GM18508 (cell line): ENCODE results near the gene SMIM33.
A peak's percentile ranks its signal among the peaks of the same experiment; 100 is the strongest.
"Not testable (repeated sequence)": the region's sequence is repeated elsewhere in the genome, so short reads cannot be mapped to it uniquely, and the experiment has no call there.

Experiments
- ATAC-seq: cut with Tn5 transposase; IDR thresholded peaks from one replicate; pipeline ENCODE4 v1.9.1; 2021; ENCODE audit warnings: moderate number of reproducible peaks; ENCODE audit not compliant: insufficient read depth, unreplicated experiment

Gene SMIM33

GRCh38 chr5:139454568-139455290, 16.1 kb upstream of the SMIM33 start:
- no peak for ATAC-seq

DNA sequence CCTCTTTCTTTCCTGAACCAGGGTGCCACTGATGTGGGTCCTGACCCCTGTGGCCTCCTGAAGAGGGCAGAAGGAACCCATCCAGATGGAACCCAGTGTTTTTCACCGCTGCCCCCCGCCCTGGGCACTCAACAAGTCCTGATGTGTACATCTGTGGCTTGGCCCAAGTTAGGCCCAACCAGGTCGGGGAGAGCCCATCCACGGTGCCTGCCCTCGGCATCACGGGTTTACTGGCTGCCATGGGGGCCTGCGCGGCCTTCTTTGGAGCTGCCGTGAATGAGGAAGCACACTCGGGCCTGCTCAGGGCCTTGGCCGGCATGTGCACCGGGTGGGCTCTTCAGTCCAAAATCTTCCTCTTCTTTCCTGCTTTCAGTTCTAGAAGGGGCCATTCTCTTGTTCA, 14.0 kb upstream of the SMIM33 start:
- ATAC-seq = no peak

- ATAC-seq = no peak
These were observed 13.6 kb upstream of the SMIM33 start for GRCh38 chr5:139457241-139457640.

DNA sequence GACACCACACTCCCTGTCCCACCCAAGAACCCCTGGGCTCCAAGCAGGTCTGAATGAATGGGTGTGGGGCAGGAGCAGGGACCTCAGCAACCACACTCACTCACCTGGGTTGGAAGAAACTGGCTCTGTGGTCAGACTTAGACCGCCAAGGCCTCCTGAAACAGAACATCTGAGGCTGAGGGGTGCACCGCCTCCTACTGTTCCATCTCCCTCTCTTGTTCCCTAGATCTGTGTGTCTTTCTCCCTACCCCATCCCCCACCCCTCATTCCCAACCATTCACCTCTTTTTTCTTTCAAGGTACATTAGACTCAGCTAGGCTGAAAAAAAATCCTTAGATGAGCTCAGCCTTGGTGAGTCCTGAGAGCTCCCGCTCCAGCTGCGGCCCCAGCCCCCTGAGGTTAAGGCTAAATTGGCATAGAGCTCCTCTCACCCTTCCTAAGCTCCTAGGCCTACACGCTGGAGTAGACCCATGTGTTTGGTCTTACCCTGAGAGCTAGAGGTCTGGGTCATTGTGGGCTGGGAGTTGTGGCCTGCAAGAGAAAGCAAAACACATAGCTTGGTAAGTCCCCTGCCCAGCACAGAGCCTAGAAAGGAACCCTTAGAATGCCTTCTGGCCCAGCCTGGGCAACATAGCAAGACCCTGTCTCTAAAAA, 13.0 kb upstream of the SMIM33 start:
- no peak for ATAC-seq

DNA sequence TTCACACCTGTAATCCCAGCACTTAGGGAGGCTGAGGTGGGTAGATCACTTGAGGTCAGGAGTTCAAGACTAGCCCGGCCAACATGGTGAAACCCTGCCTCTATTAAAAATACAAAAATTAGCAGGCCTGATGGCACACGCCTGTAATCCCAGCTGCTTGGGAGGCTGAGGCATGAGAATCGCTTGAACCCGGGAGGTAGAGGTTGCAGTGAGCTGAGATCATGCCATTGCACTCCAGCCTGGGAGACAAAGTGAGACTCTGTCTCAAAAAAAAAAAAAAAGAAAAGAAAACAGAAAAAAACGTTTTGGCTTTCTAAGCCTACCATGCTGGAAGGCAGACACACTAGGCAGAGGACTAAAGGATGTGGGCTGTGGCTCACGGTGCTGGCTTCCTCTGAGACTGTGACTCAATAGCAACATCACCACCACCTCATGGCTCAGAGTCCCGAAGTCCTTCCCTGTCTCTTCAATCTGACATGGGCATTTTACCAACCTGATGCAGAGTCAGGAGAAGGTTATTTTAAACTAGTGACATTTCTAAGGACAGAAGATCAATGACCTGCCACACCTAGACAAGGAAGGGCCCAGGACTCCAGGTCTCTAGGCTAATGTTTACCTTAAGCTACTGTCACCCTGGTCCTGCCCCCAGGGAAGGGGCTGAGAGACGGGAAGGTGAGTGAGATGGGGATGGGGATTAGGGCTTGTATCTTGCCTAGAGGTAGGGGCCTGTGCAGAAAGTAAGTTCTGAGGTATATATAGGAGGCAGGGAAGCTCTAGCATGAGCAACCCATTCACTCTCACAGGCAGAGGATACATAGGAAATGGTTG, 12.0 kb upstream of the SMIM33 start:
- ATAC-seq = peak; percentile 58

- ATAC-seq = no peak
These were observed 11.3 kb upstream of the SMIM33 start for GRCh38 chr5:139459451-139459934.

DNA sequence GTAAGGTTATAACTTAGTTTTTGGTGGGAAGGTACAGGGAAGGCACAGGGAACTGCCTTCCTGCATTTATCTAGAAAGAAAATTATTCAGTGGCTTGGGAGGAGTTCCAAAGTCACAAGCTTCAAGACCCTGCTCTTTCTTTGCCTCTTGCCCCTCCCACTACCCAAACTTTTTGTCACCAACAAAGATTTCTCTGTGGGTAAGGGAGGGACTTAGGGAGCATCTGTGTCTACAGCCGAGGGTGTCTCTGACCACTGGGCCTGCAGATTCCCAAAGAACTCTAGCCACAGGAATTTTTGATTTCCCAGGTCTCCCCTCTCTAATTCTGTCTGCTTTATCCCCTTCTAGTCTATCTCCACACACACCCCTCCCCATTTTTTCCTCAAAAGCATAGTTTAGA, 10.3 kb upstream of the SMIM33 start:
- ATAC-seq = no peak

GRCh38 chr5:139461176-139461575, 9.6 kb upstream of the SMIM33 start:
- no peak for ATAC-seq

DNA sequence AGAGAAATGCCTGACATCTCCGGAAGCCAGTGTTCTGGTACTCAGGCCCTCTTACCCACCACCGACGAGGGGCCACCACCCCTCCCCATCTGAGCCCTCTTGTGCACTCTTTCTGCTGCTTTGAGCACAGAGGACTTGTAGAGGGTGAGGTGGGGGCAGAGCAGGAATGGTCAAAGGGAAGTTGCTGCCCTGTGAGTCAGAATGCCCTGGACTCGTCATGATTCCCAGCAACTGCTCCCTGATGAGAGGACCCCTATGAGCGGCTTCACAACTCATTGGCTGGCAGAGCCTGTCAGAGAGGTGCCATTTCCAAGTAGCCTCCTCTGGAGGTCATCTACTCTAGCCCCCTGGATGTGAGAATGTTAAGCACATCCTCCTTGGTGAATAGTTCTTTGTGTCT, 9.1 kb upstream of the SMIM33 start:
- ATAC-seq = no peak

- ATAC-seq = no peak
These were observed 8.1 kb upstream of the SMIM33 start, which contains the start of gene ECSCR for GRCh38 chr5:139462586-139463276. ECSCR (minus strand) TSS chr5:139462743; CDS start chr5:139462670, 73 bp downstream.

DNA sequence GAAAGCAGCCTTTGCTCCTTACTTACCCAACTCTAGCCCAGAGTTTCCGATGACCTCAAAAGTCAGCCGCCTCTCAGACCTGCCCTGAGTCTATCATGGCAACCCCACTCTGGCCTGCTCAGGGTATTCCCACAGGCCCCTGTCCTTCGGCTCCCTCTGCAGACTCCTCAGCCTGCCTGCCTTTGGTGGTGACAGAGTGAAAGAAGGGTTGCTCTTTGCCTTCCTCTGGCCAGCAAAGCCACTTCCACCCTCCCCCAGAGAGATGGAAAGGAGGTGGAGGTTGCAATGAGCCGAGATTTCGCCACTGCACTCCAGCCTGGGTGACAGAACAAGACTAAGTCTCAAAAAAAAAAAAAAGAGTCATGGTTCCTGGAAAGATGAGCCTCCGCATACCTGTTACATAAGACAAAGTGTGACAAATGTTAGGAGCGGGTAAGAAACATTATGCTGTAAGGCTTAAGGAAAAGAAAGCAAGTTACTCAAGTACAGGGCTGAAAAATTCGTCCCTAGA, 2.3 kb upstream of the SMIM33 start:
- no peak for ATAC-seq

DNA sequence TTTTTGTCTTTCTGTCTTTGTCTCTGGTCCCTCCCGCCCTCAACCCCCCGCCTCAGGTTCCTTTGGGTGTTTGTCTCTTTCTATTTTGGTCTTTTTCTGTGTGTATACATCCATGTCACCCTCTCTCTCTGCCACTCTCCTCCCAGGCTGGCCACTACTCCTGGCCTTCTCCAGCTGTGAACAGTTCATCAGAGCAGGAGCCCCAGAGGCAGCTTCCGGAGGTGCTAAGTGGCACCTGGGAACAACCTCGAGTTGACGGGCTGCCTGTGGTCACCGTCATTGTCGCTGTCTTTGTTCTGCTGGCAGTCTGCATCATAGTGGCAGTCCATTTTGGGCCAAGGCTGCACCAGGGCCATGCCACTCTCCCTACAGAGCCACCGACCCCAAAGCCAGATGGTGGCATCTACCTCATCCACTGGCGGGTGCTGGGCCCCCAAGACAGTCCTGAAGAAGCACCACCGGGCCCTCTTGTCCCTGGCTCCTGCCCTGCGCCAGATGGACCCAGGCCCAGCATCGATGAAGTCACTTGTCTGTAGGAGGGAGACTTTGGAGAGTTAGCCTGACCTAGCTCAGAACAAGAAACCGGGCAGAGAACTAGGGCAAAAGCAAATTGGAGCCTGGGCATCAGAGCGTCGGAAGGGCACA, 1.7 kb downstream of the SMIM33 start:
- ATAC-seq = no peak

GRCh38 chr5:139473105-139473504, 2.3 kb downstream of the SMIM33 start:
- ATAC-seq = no peak

GRCh38 chr5:139473565-139473964, 2.8 kb downstream of the SMIM33 start:
- no peak for ATAC-seq

DNA sequence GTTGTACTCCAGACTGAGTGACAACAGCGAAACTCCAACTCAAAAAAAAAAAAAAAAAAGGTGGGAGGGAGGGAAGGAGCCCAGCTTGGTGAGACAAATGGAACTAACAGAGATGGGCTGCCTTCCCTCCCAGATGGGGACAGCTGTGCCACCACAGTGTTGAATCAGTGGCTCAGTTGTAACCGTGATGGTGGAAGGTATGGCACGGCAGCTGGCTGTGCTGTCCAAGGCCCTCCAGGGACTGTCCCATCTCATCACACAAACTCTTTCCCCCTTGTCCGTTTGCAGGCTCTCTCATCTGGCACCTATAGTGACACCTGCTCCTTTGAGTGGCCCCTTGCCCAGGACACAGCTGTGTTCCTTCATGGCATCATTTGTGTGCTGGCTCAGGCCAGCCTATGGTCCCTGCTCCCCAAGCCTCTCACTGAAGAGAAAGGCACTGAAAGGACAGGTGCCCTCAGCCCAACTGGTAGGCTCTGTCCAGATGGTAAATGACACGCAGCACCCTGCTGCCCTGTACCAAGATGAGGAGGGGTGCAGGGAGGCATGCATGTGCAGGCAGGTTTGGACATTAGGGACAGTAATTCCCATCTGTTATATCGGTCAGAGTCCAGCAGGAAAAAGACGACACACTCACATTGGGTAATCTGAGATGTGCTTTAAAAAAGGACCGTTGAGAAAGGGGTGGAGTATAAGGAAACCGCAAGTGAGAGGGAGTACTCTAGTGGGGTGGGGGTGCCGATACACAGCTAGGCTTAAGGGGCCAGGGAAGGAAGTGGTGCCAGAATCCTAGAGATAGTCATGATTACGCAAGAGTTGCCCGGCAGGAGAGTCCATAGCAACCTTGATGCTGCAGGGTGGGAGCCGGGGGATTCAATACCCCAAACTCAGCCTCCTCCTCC, 4.3 kb downstream of the SMIM33 start:
- ATAC-seq = no peak

DNA sequence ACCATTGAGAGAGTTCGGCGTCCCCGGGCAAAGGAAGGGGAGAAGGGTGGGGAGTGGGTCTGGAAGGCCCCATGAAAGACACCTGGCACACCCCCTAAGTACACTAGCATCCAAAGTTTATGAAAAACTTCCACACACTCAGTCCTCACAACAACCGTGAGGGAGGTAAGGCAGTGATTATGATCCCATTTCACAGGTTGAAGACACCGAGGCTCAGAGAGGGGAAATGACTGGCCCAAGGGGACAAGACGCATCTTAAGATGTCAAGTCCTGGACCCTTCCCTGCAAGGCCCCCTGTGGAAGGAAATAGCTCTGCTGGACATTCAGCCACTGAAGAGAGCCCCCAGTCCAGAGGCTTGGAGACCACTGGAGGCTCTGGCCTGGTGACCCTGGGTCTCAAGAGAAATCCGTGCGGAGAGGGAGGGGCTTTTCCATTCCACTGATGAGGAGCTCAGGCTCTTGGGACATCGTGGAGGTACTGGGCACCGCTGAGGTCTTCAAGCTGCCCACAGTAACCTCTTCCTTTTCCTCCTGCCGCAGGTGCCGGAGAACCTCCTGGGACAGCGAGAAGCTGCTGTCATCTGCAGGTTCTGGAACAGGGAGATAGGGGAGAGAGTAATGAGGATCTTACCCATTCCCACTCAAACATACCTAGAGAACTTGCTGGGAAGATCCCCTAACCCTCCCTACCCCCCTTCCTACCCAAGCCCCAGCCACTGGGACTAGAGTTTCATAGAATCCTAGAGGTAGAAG, 5.2 kb downstream of the SMIM33 start:
- ATAC-seq = no peak

GRCh38 chr5:139478657-139479423, 8.0 kb downstream of the SMIM33 start:
- not testable (repeated sequence) for ATAC-seq
